ENCODE data around the gene KISS1R.

The KISS1R gene

GRCh38 chr19:899336-900042 lies 17.6 kb upstream of the KISS1R start:
- DNase-seq (ENCODE audit: low read depth in 2 of 2), result no peak

GRCh38 chr19:900043-900301 lies 17.2 kb upstream of the KISS1R start:
- DNase-seq (ENCODE audit: low read depth in 2 of 2), result no peak

GRCh38 chr19:900302-901111 lies 16.6 kb upstream of the KISS1R start:
- no peak for DNase-seq (ENCODE audit: low read depth in 2 of 2)

GRCh38 chr19:901216-902092 lies 15.7 kb upstream of the KISS1R start:
- DNase-seq (ENCODE audit: low read depth in 2 of 2), result no peak

- DNase-seq (ENCODE audit: low read depth in 2 of 2), result no peak
These were observed 15.1 kb upstream of the KISS1R start for GRCh38 chr19:902093-902370.

- no peak for DNase-seq (ENCODE audit: low read depth in 2 of 2)
These were observed 14.5 kb upstream of the KISS1R start for GRCh38 chr19:902446-903226.

- DNase-seq (ENCODE audit: low read depth in 2 of 2), result no peak
These were observed 13.8 kb upstream of the KISS1R start for GRCh38 chr19:903266-903797.

- DNase-seq (ENCODE audit: low read depth in 2 of 2), result no peak
These were observed 12.6 kb upstream of the KISS1R start for GRCh38 chr19:904545-904944.

GRCh38 chr19:906480-906879 lies 10.7 kb upstream of the KISS1R start:
- no peak for DNase-seq (ENCODE audit: low read depth in 2 of 2)

- no peak for DNase-seq (ENCODE audit: low read depth in 2 of 2)
These were observed 9.8 kb upstream of the KISS1R start for GRCh38 chr19:907183-907853.

GRCh38 chr19:911197-912033 lies 5.7 kb upstream of the KISS1R start:
- no peak for DNase-seq (ENCODE audit: low read depth in 2 of 2)

GRCh38 chr19:912181-913079 lies 4.7 kb upstream of the KISS1R start:
- DNase-seq (ENCODE audit: low read depth in 2 of 2), result no peak

GRCh38 chr19:913080-913748 lies 3.9 kb upstream of the KISS1R start, which contains the start of gene R3HDM4:
R3HDM4 (minus strand) TSS chr19:913219; CDS start chr19:913157, 62 bp downstream.
- peak; percentile 66 to 81 for DNase-seq (ENCODE audit: low read depth in 2 of 2)

- no peak for DNase-seq (ENCODE audit: low read depth in 2 of 2)
These were observed 349 bp upstream of the KISS1R start for GRCh38 chr19:916645-917322.

- DNase-seq (ENCODE audit: low read depth in 2 of 2), result no peak
These were observed 962 bp downstream of the KISS1R start for GRCh38 chr19:918152-918437.

GRCh38 chr19:918481-919198 lies 1.5 kb downstream of the KISS1R start:
- no peak for DNase-seq (ENCODE audit: low read depth in 2 of 2)

GRCh38 chr19:919199-920050 lies 2.3 kb downstream of the KISS1R start:
- no peak for DNase-seq (ENCODE audit: low read depth in 2 of 2)

All from stimulated activated CD4-positive, alpha-beta T cell treated with anti-CD3 and anti-CD28 coated beads, Interleukin-1b, Interleukin-23, amount 100 ng/mL, for 1 hour (primary cell).